Kidney (tissue), 14 donors: ENCODE results near the gene DAPL1. TPM values are rescaled to one million over a fixed set of nuclear protein-coding genes. Genes with fewer than 3 reads are reported as not detected.

Source experiments
- DNase-seq, 5 donors: peaks; one replicate each; pipeline ENCODE4 v3.0.0-alpha.2; 2013 to 2020
- FAIRE-seq: peaks from 2 replicates; lab custom pipeline; 2012; peaks lifted over from hg19 to GRCh38; lab: Jason Lieb, UNC
- H3K27ac ChIP-seq, 2 donors: one replicate each; pipeline ENCODE4 v1.7.0; 2013; ENCODE audit warnings: low read depth in 2 of 2, low read length in 2 of 2, inconsistent platforms in 1 of 2
- H3K27me3 ChIP-seq: one replicate; pipeline ENCODE4 v1.7.1; 2013; ENCODE audit warnings: low read length, inconsistent platforms; ENCODE audit not compliant: control insufficient read depth, insufficient read depth
- H3K36me3 ChIP-seq, 3 donors: one replicate each; pipeline versions ENCODE4 v1.7.0 to v1.7.1; 2013; ENCODE audit warnings: low read length in 3 of 3, control low read depth in 1 of 3, inconsistent platforms in 1 of 3; ENCODE audit not compliant: insufficient read depth in 3 of 3, control insufficient read depth in 2 of 3
- H3K4me1 ChIP-seq, 3 donors: one replicate each; pipeline versions ENCODE4 v1.7.0 to v1.7.1; 2013; ENCODE audit warnings: low read length in 3 of 3, inconsistent platforms in 1 of 3, low read depth in 1 of 3; ENCODE audit not compliant: control insufficient read depth in 2 of 3, insufficient read depth in 2 of 3
- H3K4me3 ChIP-seq, 3 donors: one replicate each; pipeline versions ENCODE4 v1.7.0 to v1.8.1; 2013; ENCODE audit warnings: low read length in 3 of 3, control low read depth in 1 of 3, inconsistent platforms in 1 of 3
- H3K9ac ChIP-seq, 3 donors: one replicate each; pipeline versions ENCODE4 v1.7.0 to v1.7.1; 2013; ENCODE audit warnings: low read length in 3 of 3, control low read depth in 1 of 3, inconsistent platforms in 1 of 3
- H3K9me3 ChIP-seq, 3 donors: one replicate each; pipeline versions ENCODE4 v1.7.0 to v1.7.1; 2013; ENCODE audit warnings: low read length in 3 of 3, control low read depth in 1 of 3, inconsistent platforms in 1 of 3; ENCODE audit not compliant: control insufficient read depth in 2 of 3, insufficient read depth in 1 of 3
- CTCF ChIP-seq: IDR thresholded peaks from 3 replicates; pipeline ENCODE4 v1.5.1; 2012; ENCODE audit warnings: mild to moderate bottlenecking, moderate library complexity, borderline replicate concordance; ENCODE audit not compliant: insufficient read depth; ENCODE audit errors: extremely low read depth
- intact Hi-C: fragments of 100-400 bp; cut with DNase I; formaldehyde crosslinking; loops from one replicate; pipeline ENCODE4 v1.11.1; 2022
- polyA plus RNA-seq: library from polyadenylated mRNA; stranded (reverse); fragments of 350-450 nt; fragmentation: Illumina TruSeq; extraction: RNeasy Lipid Tissue Mini Kit (QIAGEN cat#74804); gene quantifications from one replicate; pipeline ENCODE4 v1.2.3, GENCODE V29; 2014; ENCODE audit warnings: low read depth, low replicate concordance; ENCODE audit not compliant: insufficient read depth
- total RNA-seq: library from RNA; stranded (reverse); fragmentation: NEBNext Ultra II Directional; extraction: Animal tissue kit (Norgen Biotek cat#: 25700); gene quantifications from one replicate; pipeline ENCODE4 v1.2.1, GENCODE V29; 2021
- donor health status: control.
- donor health status: control.
- donor health status: control.
- donor health status: control.
- donor health status: control.
- donor health status: DM: yes; HTN: yes; CAD: no.
- donor health status: Normal renal cell carcinoma (clear cell type).

Gene DAPL1
- total and polyA plus RNA-seq, 2 donors from 2014 or later: 0.50 to 3.6 TPM

GRCh38 chr2:158747281-158747680 is 47.8 kb upstream of the DAPL1 start:
- intact Hi-C loops: loop anchor here (10.0 kb wide), 1 partner anchor 282 kb away; no protein-coding TSS in a partner anchor

GRCh38 chr2:158748926-158749590 is 46.1 kb upstream of the DAPL1 start:
- H3K4me3 ChIP-seq: no peak overlapping the region
- no peak for FAIRE-seq
- intact Hi-C loops: loop anchor here (10.0 kb wide), 1 partner anchor 284 kb away; no protein-coding TSS in a partner anchor

More at GRCh38 chr2:158747281-158747680, 47.8 kb upstream of the DAPL1 start:
- no peak overlapping the region for H3K9ac ChIP-seq
- TF ChIP-seq CTCF: no peak
- H3K4me1 ChIP-seq: peaks cover 0 to 7% (median 3%) of the 10 kb centered on the region in 3 donors
- no peaks in the 10 kb centered on the region for H3K36me3 ChIP-seq
- FAIRE-seq (no peak), DNase-seq (no peak)
- H3K27me3 ChIP-seq: no peaks in the 10 kb centered on the region
- no peak overlapping the region for H3K4me3 ChIP-seq
- H3K9me3 ChIP-seq: no peaks in the 10 kb centered on the region
- H3K27ac ChIP-seq: no peak overlapping the region

GRCh38 chr2:158750458-158751125 is 44.5 kb upstream of the DAPL1 start:
- intact Hi-C loops: loop anchor here (10.0 kb wide), 1 partner anchor 726 kb away; no protein-coding TSS in a partner anchor
- Histone ChIP-seq H3K27me3 (no peaks in the 10 kb centered on the region), H3K27ac (no peak overlapping the region), H3K9me3 (no peaks in the 10 kb centered on the region), H3K36me3 (no peaks in the 10 kb centered on the region), H3K9ac (no peak overlapping the region), H3K4me1 (no peaks in the 10 kb centered on the region), H3K4me3 (no peak overlapping the region)
- DNase-seq: no peak
- FAIRE-seq: no peak
- no peak for TF ChIP-seq CTCF

More at GRCh38 chr2:158748926-158749590, 46.1 kb upstream of the DAPL1 start:
- no peaks in the 10 kb centered on the region for H3K27me3 ChIP-seq
- H3K27ac ChIP-seq: no peak overlapping the region
- H3K4me1 ChIP-seq: no peaks in the 10 kb centered on the region
- H3K36me3 ChIP-seq: no peaks in the 10 kb centered on the region
- TF ChIP-seq CTCF: no peak
- H3K9me3 ChIP-seq: no peaks in the 10 kb centered on the region
- H3K9ac ChIP-seq: no peak overlapping the region
- DNase-seq: peak in 2 of 5 donors; percentile 26
